ENCODE results near the gene GABRE. TPM values are rescaled to one million over a fixed set of nuclear protein-coding genes. Genes with fewer than 3 reads are reported as not detected.
A peak's percentile ranks its signal among the peaks of the same experiment; 100 is the strongest.

GABRE gene
- polyA plus RNA-seq, 2 of the 4 experiments (the other 2 are of a cell fraction), result 60.7 to 92.4 TPM

GRCh38 chrX:151984328-151984727, 9.9 kb upstream of the GABRE start:
- ATAC-seq (peak; percentile 19 to 56; a peak in 4 of 6 replicates), FAIRE-seq (peak; percentile 67), DNase-seq (ENCODE audit: low read depth in 1 of 2, low spot score in 1 of 2) (peak in 1 of 2 experiments; percentile 76)
- 0% methylated on average over 3 of the region's 3 CpGs for WGBS (ENCODE audit: missing lambda C conversion rate)
- no peaks in the 10 kb centered on the region for H3K9me3 ChIP-seq
- ChIA-PET POLR2A (interaction anchor here (0.9 kb wide), 1 partner anchor 11 kb away, joined by 3 read pairs; no protein-coding TSS in a partner anchor), CTCF (interaction anchor here (0.6 to 1.3 kb wide), 4 partner anchors 32 to 358 kb away, joined by 3 to 6 read pairs (median 3); no protein-coding TSS in a partner anchor)
- TF ChIP-seq CEBPB (IDR thresholded peaks at IDR 0.05) (peak; percentile 93 to 95), MAZ (IDR thresholded peaks at IDR 0.05; ENCODE audit: borderline replicate concordance, low read depth, low read length) (no peak), JUN (IDR thresholded peaks at IDR 0.05) (peak; percentile 64 to 93; a peak in 3 of 5 replicates), JUNB (IDR thresholded peaks at IDR 0.05) (peak; percentile 92), EP300 (IDR thresholded peaks at IDR 0.05) (peak; percentile 78 to 81; a peak in 3 of 5 replicates), BCL3 (IDR thresholded peaks at IDR 0.05) (peak; percentile 81; the same call in 2 of the 3 replicates), CBX2 (IDR thresholded peaks at IDR 0.05; ENCODE audit: borderline replicate concordance, low read depth) (no peak), MAX (IDR thresholded peaks at IDR 0.05) (peak; percentile 47; the same call in 1 of the 2 replicates), REST (IDR thresholded peaks at IDR 0.05) (no peak), GATA3 (IDR thresholded peaks at IDR 0.05; ENCODE audit: borderline replicate concordance) (peak; percentile 76; the same call in 1 of the 2 replicates), NPAS2 (CRISPR knock-in tag; IDR thresholded peaks at IDR 0.05; ENCODE audit: borderline replicate concordance) (no peak), SMC3 (IDR thresholded peaks at IDR 0.05) (peak; percentile 41; the same call in 1 of the 3 replicates), RNF2 (IDR thresholded peaks at IDR 0.05; ENCODE audit: borderline replicate concordance, low read depth) (no peak), MAFK (IDR thresholded peaks at IDR 0.05; ENCODE audit: partially characterized antibody) (peak; percentile 47), FOSL2 (IDR thresholded peaks at IDR 0.05) (peak; percentile 84), FOSL2 (CRISPR knock-in tag; IDR thresholded peaks at IDR 0.05) (peak; percentile 87)
- TF ChIP-seq, protein P1, sequence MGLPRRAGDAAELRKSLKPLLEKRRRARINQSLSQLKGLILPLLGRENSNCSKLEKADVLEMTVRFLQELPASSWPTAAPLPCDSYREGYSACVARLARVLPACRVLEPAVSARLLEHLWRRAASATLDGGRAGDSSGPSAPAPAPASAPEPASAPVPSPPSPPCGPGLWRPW (IDR thresholded peaks at IDR 0.05), result peak; percentile 75; the same call in 1 of the 2 replicates
- H3K4me3 ChIP-seq, result peak overlapping the region; percentile 17; the same call in 1 of the 3 replicates
- peaks cover 68% of the 10 kb centered on the region for H3K4me1 ChIP-seq
- peak overlapping the region; percentile 82 to 90 for H3K27ac ChIP-seq
- H3K4me2 ChIP-seq, result peak overlapping the region; percentile 79

DNA sequence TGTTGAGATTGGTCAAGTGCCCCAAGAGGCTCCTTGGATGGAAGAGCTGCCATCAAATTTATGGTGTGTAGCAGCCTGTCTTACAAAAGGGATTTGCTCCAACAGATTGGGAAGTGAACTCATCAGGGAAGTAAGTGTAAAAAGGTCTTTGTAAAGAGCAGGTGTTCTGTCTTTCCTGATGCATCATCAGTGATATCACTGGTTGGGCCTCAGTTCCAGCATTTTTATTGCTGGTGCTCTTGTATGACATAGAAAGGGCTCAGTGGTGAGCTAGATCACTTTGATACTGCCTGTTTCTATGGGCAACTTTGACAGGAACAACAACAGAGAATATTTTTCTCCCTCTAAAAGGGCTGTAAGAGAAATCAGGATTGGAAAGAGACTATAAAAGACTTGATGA, 8.7 kb upstream of the GABRE start:
- no peak for FAIRE-seq
- ChIA-PET POLR2A (no interaction called here), CTCF (no interaction called here)
- no peak for DNase-seq (ENCODE audit: low read depth in 1 of 2, low spot score in 1 of 2)
- TF ChIP-seq ELK1 (IDR thresholded peaks at IDR 0.05; ENCODE audit: low read depth, low read length) (no peak), SREBF2 (IDR thresholded peaks at IDR 0.05) (no peak), E2F6 (IDR thresholded peaks at IDR 0.05; ENCODE audit: borderline replicate concordance, low read depth) (no peak), POLR2AphosphoS2 (conservative IDR thresholded peaks at IDR 0.05; ENCODE audit: low read length) (no peak), CEBPB (IDR thresholded peaks at IDR 0.05) (no peak), HMGXB4 (CRISPR knock-in tag; IDR thresholded peaks at IDR 0.05; ENCODE audit: borderline replicate concordance) (no peak)
- peak overlapping the region; percentile 79 for H3K4me2 ChIP-seq
- no peak overlapping the region for H3K4me3 ChIP-seq
- ATAC-seq, result no peak
- no peaks in the 10 kb centered on the region for H3K9me3 ChIP-seq
- H3K4me1 ChIP-seq, result peaks cover 68% of the 10 kb centered on the region
- H3K27ac ChIP-seq, result peak overlapping the region; percentile 82 to 90
